22Rv1 (cell line): ENCODE data around the gene DNAJB9.

Experiments used
- CTCF ChIP-seq: fragments of 450-650 bp; IDR thresholded peaks from 2 replicates; pipeline ENCODE4 v1.5.1; 2017; ENCODE audit warnings: mild to moderate bottlenecking
- ZFX ChIP-seq: fragments of 450-650 bp; IDR thresholded peaks from 2 replicates; pipeline ENCODE4 v1.6.1; 2017; ENCODE audit warnings: antibody characterized with exemption, borderline replicate concordance

GRCh38 chr7:108576116-108576515, 6.4 kb downstream of the DNAJB9 start:
- TF ChIP-seq CTCF (no peak), ZFX (no peak)
